ENCODE data around the gene PSENEN.
"Not testable (repeated sequence)": the region's sequence is repeated elsewhere in the genome, so short reads cannot be mapped to it uniquely, and the experiment has no call there.

PSENEN gene

DNA sequence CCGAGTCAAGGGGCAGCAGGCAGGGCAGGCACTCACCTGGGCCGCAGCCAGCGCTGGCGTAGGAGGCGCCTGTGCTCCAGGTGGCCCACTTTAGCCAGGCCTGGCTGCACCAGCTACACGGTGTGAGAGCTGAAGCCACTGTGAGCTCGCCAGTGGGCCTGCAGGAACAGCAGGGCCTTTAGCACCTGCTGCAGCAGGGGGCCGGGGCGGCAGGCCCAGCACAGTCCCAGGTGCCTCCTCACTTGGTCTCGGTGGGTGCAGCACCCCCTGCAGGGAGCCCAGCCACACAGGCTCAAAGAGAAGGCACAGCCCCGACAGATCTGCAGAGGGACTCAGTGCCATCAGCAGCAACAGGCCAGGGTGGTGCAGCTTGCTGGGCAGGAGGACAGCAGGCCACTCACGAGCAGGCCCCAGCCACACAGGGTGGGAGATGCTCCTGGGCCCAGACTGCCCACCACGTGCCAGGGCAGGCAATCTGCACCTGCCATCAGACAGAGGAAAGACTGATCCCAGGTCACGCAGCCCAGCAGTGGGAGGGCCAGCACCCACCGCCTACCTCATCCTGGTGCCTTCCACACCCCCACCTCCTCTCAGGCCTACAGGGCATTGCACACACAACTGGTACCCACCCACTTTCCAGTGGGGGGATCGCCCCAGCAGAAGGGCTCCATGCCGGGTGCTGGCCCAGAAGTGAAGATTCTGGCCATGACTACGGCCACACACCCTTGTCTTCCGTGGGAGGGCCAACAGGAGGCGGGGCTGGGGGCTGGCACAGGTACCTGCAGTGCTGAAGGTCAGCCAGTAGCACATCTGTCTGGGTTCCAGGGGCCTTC lies 45.7 kb downstream of the PSENEN start:
- DNase-seq, result no peak

DNA sequence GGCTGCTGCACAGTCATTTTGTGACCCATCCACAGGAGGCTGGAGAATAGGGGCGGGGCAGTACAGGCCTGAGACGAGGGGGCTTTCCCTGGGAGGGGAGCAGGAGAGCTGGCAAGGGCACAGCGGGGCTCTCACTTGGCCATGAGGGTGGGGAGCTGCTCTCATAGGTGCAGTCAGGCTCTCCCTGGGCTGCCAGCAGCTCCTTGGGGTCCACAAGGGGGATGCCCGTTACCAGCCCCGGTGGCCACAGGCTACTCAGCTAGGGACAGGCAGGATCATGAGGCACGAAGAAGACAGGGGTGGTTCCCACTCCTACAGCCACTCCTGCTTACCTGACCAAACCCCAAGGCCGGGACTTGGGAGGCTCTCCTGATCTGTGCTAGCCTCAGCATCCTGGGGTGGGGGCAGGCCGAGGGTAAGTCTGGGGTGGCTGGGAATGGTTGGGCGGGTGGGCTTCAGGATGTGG lies 46.4 kb downstream of the PSENEN start:
- DNase-seq, result no peak

DNA sequence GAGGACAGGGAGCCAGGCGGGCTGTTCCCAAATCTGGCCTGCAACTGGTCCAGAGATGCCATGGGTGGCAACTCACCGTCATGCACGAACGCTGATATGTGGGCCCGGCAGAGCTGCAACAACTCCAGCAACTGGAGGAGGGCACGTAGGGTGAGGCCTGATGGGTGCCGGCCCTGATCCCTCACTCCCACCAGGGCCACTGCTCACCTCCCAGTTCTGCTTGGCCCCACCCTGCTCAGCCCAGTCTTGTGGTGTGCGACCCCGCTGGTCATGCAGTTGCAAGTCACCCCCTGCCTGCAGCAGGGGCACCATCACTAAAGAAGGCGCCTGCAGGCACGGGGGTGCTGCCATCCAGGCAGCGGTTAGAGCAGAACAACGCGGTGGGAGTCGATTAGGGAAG lies 46.9 kb downstream of the PSENEN start:
- no peak for DNase-seq

DNA sequence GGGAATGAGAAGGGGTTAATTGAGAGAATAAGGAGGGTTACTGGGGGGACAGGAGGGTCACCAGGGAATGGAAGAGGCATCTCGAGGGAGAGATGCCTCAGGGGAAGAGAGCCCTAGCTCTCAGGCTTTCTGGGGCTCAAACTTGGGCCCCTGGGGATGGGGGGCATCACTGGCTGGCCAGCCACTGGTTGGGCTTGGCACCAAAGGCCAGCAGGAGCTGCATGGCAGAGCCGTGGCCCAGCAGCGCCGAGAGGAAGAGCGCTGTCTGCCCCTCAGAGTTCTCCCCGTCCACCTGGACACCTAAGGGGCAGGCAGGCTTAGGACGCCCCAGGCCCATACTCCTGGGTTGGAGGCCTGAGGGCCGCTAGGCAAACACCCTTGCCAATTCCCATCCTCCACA lies 47.4 kb downstream of the PSENEN start:
- DNase-seq, result no peak

DNA sequence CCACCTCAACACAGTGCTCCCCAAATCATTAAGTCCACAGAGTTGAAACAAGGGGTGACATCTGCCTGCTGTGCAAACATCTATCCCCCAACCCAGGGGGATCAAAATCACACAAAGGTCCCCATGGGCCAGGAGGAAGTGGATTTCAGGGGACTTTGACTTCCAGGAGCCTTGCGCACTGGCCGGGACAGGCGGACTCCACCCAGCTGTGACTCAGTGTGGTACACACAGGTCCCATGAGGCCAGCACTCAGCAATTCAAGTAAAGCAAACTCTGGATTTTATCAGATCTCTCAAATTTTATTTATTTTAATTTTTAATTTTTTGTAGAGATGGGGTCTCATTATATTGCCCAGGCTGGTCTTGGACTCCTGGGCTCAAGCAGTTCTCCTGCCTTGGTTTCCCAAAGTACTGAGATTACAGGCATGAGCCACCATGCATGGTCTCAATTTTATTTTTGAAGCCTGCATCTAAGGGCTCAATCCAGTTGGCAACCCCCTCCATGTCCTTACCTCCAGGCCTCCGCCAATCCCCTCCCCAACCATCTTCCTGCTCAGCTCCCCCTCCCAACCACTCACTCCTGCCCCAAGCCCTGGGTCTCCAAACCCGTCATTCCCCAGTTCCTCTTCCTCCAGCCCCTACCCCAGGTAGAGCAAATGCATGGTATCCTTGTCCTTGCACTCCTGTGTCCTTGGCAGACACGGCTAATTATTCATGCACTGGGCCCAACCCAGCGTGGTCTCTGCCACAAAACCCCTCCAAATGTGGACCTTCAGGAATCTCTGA lies 48.1 kb downstream of the PSENEN start:
- DNase-seq, result no peak

DNA sequence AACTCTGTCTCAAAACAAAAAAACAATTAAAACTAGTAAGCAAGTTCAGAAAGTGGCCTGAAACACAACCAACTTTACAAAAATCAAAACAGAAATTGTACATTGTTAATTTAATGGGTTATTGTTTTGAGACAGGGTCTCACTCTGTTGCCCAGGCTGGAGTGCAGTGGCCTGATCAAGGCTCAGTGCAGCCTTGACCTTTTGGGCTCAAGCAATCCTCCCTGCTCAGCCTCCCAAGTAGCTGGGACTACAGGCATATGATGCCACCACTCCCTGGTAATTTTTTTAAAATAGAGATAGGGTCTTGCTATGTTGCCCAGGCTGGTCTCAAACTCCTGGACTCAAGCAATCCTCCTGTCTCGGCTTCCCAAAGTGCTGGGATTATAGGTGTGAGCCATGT lies 50.1 kb downstream of the PSENEN start:
- not testable (repeated sequence) for DNase-seq
